HuH-7 (cell line): ENCODE measurements around the gene TMEM140.
"Not testable (repeated sequence)": the region's sequence is repeated elsewhere in the genome, so short reads cannot be mapped to it uniquely, and the experiment has no call there.

Experiments used
- DNase-seq: peaks from one replicate; pipeline ENCODE4 v3.0.0; 2011; ENCODE audit warnings: low spot score

TMEM140 gene

DNA sequence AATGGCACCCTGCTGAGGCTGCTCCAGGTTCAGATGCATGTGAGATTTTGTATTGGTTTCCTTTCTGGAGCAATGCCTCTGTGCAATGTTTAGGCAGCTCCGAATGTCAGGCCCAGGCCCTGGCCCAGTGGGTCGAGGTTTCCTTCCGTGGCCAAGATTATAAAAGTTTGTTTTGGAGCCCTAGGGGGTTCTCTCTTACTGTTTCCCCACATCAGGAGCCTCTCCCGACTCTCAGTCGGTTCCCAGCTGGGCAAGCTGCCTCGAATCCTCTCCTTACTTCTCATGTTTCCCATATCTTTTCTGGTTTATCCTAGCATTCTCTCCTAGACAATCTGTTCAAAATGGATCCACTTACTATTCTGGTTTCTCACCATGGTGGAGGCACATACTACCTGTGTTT lies 11.0 kb downstream of the TMEM140 start:
- no peak for DNase-seq

- DNase-seq: no peak
Measured at GRCh38 chr7:135159359-135160085, 11.7 kb downstream of the TMEM140 start.

DNA sequence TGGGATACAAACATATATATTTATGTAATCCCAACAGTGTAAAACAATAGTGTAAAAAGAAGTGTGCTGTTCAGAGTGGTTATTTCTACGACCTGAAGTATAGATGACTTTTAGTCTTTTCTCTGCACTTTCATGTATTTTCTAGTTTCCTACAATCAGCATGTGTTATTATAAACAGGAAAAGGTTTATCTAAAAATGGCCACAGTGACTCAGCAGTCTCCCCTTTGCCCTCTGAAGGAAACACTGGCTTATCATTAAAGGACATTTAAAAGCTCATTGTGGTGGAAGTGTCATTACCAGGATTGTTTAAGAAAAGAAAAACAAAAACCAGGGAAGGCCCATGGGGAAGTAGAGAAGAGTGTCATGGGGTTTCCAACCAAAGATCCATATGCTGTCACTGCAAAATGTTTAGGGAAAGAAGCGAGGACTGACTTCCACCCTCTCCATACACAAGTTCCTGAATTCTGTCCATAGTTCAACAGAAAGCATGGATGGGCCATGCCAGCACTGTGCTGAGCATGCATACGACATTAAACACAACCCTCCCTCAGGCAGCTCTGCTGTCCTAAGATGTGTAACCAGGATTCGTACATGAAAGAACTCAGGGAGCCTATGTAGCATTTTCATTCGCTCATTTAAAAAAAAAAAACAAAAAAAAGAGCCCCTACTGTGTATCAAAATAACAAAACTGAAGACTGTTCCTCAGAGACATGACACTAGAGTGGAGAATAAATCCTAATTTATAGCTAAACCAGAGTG lies 12.4 kb downstream of the TMEM140 start:
- DNase-seq: no peak

- DNase-seq: no peak
Measured at GRCh38 chr7:135160858-135161653, 13.2 kb downstream of the TMEM140 start.

GRCh38 chr7:135161669-135162068 lies 13.8 kb downstream of the TMEM140 start:
- DNase-seq: no peak

DNA sequence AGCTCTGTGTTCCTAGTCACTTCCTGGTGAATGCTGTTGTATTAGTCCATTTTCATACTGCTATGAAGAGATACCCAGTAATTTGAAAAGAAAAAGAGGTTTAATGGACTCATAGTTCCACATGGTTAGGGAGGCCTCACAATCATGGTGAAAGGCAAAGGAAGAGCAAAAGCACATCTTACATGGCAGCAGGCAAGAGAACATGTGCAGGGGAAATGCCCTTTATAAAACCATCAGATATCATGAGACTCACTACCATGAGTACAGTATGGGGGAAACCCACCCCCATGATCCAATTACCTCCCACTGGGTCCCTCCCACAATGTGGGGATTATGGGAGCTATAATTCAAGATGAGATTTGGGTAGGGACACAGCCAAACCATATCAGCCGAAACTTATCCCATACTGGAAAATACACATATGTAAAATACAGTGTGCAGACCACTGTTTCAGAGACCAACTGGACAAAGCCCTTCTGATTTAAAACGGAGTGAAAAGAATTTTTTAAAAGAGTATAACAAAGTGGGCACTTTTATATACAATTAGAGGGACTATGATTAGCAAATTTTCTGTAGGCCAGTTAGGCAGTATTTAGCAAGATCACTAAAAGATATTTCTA lies 14.6 kb downstream of the TMEM140 start:
- no peak for DNase-seq

- DNase-seq: no peak
Measured at GRCh38 chr7:135164357-135165061, 16.6 kb downstream of the TMEM140 start.

DNA sequence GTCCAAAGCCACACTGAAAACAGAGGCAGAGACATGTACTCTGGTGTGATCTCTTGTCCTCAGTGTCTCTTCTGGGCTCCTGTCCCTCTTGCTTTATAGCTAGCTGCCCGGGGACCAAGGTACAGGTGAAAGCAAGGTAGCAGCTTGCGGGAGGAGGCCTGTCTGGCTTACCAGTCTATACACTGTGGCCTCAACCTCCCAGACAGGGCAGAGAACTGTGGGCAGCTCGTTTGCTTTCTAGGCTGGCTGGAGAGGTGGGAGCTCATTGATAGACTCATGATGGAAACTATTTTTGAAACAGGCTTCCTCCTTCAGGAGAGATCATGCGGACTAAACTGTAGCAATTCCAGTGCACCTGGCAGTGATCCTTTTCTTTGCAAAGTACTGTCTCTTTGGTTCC lies 18.0 kb downstream of the TMEM140 start:
- no peak for DNase-seq

DNA sequence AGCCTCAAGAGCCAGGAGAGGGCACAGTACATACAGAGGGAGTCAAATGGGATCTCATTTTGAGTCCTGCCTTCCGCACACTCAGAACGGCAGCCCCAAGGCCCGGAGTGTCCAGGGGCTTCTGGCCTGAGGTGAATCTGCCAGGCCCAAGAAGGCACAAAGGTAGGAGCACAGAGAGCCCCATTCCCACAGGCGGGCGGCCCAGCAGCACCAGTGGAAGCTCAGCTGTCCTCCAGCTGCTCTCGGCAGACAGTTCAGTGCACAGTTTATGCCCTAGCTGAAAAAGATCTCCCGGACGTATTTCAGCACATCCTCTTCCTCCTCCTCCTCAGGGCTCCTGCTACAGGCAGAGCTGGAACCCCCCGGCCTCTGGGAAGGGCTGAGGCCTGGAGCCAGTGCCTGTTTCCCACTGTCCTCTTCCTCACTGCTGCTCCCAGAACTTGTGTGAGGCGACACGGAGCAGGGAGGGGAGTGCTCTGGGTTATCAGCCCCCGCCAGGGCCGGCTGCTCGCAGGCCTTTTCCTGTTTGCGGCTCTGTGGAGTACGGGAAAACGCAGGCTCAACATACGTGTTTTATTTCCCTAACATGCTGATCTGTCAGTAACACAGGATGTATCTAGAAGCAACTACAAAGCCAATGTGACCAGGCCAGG lies 18.6 kb downstream of the TMEM140 start:
- no peak for DNase-seq

DNA sequence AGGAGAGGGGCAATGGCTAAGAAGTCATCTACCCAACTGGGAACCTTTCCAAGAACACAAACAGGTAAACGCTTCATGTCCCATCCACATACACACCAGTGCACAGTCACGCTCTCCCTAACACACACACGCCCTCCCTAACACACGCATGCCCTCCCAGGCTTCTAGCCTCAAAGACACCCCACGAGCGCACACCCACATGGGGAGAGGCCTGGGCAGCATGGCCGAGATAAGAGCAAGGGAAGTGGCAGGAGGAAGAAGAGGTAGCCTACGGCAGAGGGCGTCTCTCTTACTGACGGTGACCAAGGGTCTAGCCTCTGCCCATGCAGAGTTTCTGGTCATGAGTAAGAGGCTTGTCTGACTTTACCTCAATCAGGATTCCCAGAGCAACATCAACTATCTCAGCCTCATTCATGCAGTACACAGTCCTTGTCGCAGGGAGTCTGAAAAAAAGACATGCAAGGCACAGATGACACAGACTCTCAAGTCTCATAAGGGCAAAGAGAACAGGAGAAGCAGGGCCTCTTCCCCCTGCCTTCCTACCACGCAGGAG lies 19.6 kb downstream of the TMEM140 start:
- no peak for DNase-seq

- no peak for DNase-seq
Measured at GRCh38 chr7:135168001-135168400, 20.1 kb downstream of the TMEM140 start.

- DNase-seq: no peak
Measured at GRCh38 chr7:135168489-135169140, 20.7 kb downstream of the TMEM140 start.

DNA sequence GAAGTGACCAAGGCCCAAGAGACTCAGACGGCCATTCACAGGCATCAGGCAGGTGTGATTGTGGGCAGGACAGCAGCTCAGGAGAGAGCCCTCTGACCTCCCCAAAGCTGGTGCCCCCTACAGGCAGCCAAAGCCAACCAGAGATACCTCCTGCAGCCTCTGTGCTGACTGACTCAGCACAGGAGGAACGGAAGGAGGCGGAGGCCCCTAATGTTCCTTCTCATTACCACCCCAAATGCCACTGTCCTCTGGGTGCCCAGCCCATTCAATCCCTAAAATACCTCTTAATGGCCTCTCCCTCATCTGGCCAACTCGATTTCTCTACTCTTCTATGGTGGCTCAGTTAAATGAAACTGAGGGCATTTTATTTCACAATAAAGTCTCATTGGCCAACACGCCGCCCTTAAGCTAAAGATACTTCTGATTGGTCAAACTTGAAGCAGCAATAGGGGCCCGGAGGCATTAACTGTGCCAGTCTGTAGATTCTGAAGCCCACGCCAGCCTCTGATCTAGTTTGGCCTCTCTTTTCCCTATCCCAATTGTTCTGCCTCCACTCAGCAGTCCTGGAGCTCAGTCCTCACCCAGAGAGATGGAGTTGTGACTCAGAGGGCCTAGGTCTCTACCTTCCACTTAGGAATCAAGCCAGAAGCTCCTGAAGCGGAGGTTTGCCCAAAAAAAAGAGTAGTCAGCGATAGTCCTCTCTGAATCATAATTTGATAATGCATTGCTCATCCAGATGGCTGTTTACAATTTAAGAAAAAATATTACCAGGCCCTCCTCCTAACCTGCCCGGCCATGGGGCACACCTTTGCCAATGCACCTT lies 21.5 kb downstream of the TMEM140 start:
- peak; percentile 82 for DNase-seq

- no peak for DNase-seq
Measured at GRCh38 chr7:135169964-135170273, 22.0 kb downstream of the TMEM140 start.

DNA sequence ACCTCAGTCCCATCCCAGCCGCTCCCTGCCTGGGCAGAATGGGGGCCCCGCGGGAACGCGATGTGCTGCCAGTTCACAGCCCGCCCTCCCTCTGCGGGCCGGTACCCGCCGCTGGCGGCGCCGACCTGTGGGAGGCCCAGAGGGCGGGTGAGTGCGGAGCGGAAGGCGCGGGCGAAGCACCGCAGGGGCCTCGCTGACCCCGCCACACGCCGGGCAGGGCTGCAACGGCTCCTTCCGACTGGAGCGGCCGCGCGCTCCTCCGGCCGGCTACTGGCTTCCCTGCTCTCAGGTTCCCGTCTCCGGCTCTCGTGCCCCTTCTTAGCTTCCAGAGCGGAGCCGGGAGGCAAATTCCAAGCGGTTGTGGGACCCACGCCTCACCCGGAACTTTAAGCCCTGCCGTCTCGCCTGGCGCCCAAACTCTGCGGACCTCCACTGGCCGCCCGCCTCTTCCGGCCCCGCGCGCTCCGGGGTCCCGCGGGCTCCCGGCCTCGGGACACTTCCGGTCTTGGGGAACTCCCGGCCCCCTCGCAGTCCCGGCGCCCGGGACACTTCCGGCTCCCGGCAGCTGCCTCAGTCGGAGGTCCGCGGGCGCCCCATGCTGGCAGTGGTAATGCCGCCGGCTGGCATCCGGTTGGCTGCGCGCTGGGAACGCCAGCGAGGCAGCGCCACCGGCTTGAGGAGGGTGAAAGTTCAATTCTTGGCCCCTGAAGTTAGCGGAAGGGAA lies 22.6 kb downstream of the TMEM140 start, which contains the start of gene CYREN:
TSS of gene CYREN (minus strand) at position 434 of the 724 bp plus-strand sequence. CDS start 1,785 bp downstream, outside the sequence.
- DNase-seq: peak; percentile 94

- DNase-seq: not testable (repeated sequence)
Measured at GRCh38 chr7:135170998-135171481, 23.2 kb downstream of the TMEM140 start.

DNA sequence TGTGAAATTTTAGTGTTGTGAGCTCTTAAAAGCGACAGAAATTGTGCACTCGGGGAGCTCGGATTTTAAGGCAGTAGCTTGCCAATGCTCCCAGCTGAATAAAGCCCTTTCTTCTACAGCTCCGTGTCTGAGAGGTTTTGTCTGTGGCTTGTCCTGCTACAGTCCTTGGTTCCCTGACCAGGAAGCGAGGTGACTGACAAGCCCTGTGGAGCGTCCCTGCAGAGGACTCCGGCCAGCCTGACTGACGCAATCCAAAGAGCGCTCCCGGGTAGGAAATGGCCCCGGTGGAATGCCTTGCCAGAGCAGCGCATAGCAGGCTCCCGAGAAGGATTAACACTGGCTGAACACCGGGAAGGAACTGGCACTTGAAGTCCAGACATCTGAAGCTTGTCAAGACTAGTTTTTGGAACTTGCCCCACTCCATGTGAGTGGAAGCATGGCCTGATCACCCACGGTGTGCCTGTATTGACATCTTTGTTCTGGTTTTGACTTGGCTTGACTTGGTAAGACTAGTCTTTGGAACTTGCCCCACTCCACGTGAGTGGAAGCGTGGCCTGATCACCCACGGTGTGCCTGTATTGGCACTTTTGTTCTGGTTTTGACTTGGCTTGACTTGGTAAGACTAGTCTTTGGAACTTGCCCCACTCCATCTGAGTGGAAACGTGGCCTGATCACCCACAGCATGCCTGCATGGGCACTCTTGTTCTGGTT lies 23.9 kb downstream of the TMEM140 start:
- peak; percentile 76 for DNase-seq

DNA sequence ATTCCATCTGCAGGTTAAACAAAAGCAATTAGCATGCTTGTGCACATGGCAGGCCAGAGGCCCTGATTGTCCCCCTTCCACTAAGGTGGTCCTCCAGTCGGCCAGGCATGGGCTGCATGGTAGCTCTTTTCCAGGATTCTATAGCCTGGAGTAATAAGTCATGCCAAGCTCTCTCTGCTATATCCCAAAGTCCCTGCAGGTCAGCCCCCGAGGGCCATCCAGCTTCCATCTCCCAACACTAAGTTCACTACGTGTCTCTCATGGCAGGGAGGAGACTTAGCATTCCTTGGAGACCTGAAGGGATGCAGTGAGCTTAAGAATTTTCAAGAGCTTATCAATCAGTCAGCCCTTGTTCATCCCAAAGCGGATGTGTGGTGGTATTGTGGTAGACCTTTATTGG lies 26.0 kb downstream of the TMEM140 start:
- not testable (repeated sequence) for DNase-seq
